H1 (cell line): ENCODE measurements around the gene KRT5. TPM values are rescaled to one million over a fixed set of nuclear protein-coding genes. Genes with fewer than 3 reads are reported as not detected.

Experiments used
- CTCF ChIA-PET: fragments of 300-600 bp; sonication (Branson Sonifier 250); formaldehyde crosslinking; loops from one replicate; lab custom pipeline; 2021; ENCODE audit not compliant: partially characterized antibody; lab: Charles Lee
- POLR2A ChIA-PET: fragments of 300-600 bp; sonication (Branson Sonifier 250); formaldehyde crosslinking; loops from one replicate; lab custom pipeline; 2021; ENCODE audit warnings: inconsistent platforms; ENCODE audit not compliant: partially characterized antibody; lab: Charles Lee
- DNase-seq, 2 experiments: peaks; one replicate each; pipeline versions ENCODE4 v3.0.0 to v3.0.0-alpha.2; 2010 to 2022; ENCODE audit warnings: low spot score in 2 of 2, low read depth in 1 of 2, mixed read lengths in 1 of 2
- FAIRE-seq: peaks from 2 replicates; lab custom pipeline; 2011; peaks lifted over from hg19 to GRCh38; lab: Jason Lieb, UNC
- H2AFZ ChIP-seq: 2 replicates; pipeline ENCODE4 v1.8.1; 2012; ENCODE audit warnings: low read length, inconsistent platforms
- H2AK5ac ChIP-seq: 2 replicates; pipeline ENCODE4 v1.6.1; 2013; ENCODE audit warnings: low read depth, low read length
- H2BK120ac ChIP-seq: replicated peaks from 2 replicates; pipeline ENCODE3; 2013; ENCODE audit warnings: low read depth, low read length, inconsistent platforms
- H2BK12ac ChIP-seq: 2 replicates; pipeline ENCODE4 v1.6.1; 2013; ENCODE audit warnings: low read depth, low read length
- H2BK15ac ChIP-seq: 2 replicates; pipeline ENCODE4 v1.6.1; 2013; ENCODE audit warnings: low read length
- H2BK20ac ChIP-seq: 2 replicates; pipeline ENCODE4 v1.6.1; 2013; ENCODE audit warnings: low read length
- H2BK5ac ChIP-seq: 2 replicates; pipeline ENCODE4 v1.6.1; 2013; ENCODE audit warnings: low read depth, low read length
- H3K14ac ChIP-seq: 2 replicates; pipeline ENCODE4 v1.6.1; 2013; ENCODE audit warnings: inconsistent platforms; ENCODE audit not compliant: insufficient read length
- H3K18ac ChIP-seq: 2 replicates; pipeline ENCODE4 v1.6.1; 2013; ENCODE audit warnings: low read length; ENCODE audit errors: extremely low read depth
- H3K23ac ChIP-seq: 2 replicates; pipeline ENCODE4 v1.6.1; 2013; ENCODE audit warnings: inconsistent platforms; ENCODE audit not compliant: insufficient read length
- H3K23me2 ChIP-seq: 2 replicates; pipeline ENCODE4 v1.6.1; 2013; ENCODE audit warnings: low read depth, low read length
- H3K27ac ChIP-seq: 2 replicates; pipeline ENCODE4 v1.6.1; 2011; ENCODE audit warnings: low read depth, low read length, inconsistent platforms
- H3K27me3 ChIP-seq, 4 experiments: replicated peaks in 1 of 4; 1 replicate in 1 of 4; 2 replicates in 3 of 4; pipeline versions ENCODE4 v1.6.1 to v1.8.1; 2011 to 2013; ENCODE audit warnings: low read length in 3 of 4, mild to moderate bottlenecking in 3 of 4, inconsistent platforms in 2 of 4, mixed read lengths in 2 of 4, moderate library complexity in 1 of 4; ENCODE audit not compliant: control insufficient read depth in 3 of 4, insufficient read depth in 3 of 4; ENCODE audit errors: extremely low read depth in 1 of 4
- H3K36me3 ChIP-seq, 4 experiments: 2 replicates each; pipeline versions ENCODE4 v1.6.1 to v1.8.1; 2011 to 2013; ENCODE audit warnings: mild to moderate bottlenecking in 4 of 4, low read length in 3 of 4, moderate library complexity in 2 of 4, control low read depth in 1 of 4, inconsistent platforms in 1 of 4; ENCODE audit not compliant: insufficient read depth in 4 of 4, control insufficient read depth in 2 of 4
- H3K4ac ChIP-seq: replicated peaks from 2 replicates; pipeline ENCODE3; 2013; ENCODE audit warnings: low read length, low read depth, mixed read lengths, inconsistent platforms; ENCODE audit not compliant: insufficient read length
- H3K4me1 ChIP-seq, 4 experiments: replicated peaks in 1 of 4; 1 replicate in 1 of 4; 2 replicates in 3 of 4; pipeline versions ENCODE4 v1.6.1 to v1.8.1; 2011 to 2013; ENCODE audit warnings: low read length in 3 of 4, inconsistent platforms in 2 of 4, mixed read lengths in 1 of 4; ENCODE audit not compliant: insufficient read depth in 4 of 4, control insufficient read depth in 3 of 4
- H3K4me2 ChIP-seq, 2 experiments: 2 replicates each; pipeline versions ENCODE4 v1.6.1 to v1.8.1; 2011 to 2013; ENCODE audit warnings: low read depth in 2 of 2, low read length in 2 of 2, control low read depth in 1 of 2, inconsistent platforms in 1 of 2, mild to moderate bottlenecking in 1 of 2; ENCODE audit not compliant: insufficient read depth in 1 of 2
- H3K4me3 ChIP-seq, 4 experiments: fragments of 200-600, 300-600 bp in 1 of 4; sonication (generic), shearing (Covaris generic), sonication (Bioruptor Twin) in 1 of 4; 2 replicates each; pipeline versions ENCODE4 v1.5.1 to v1.8.1; 2011 to 2016; ENCODE audit warnings: low read length in 4 of 4, low read depth in 3 of 4, control low read depth in 2 of 4, inconsistent platforms in 2 of 4, mild to moderate bottlenecking in 2 of 4, mixed read lengths in 1 of 4, moderate library complexity in 1 of 4; ENCODE audit not compliant: insufficient read depth in 2 of 4; ENCODE audit errors: extremely low read depth in 1 of 4
- H3K56ac ChIP-seq: replicated peaks from 2 replicates; pipeline ENCODE3; 2013; ENCODE audit warnings: low read depth, mild to moderate bottlenecking, mixed read lengths, low read length, inconsistent platforms; ENCODE audit not compliant: insufficient read length
- H3K79me1 ChIP-seq: 2 replicates; pipeline ENCODE4 v1.6.1; 2013; ENCODE audit warnings: low read depth, low read length, control low read depth
- H3K79me2 ChIP-seq, 2 experiments: 2 replicates each; pipeline versions ENCODE4 v1.6.1 to v1.8.1; 2012 to 2013; ENCODE audit warnings: low read length in 2 of 2, mild to moderate bottlenecking in 2 of 2, inconsistent platforms in 1 of 2; ENCODE audit not compliant: insufficient read depth in 2 of 2, control insufficient read depth in 1 of 2
- H3K9ac ChIP-seq, 4 experiments: replicated peaks in 1 of 4; 1 replicate in 1 of 4; 2 replicates in 3 of 4; pipeline versions ENCODE4 v1.6.1 to v1.8.1; 2011 to 2013; ENCODE audit warnings: low read depth in 3 of 4, low read length in 3 of 4, control low read depth in 2 of 4, mild to moderate bottlenecking in 2 of 4, moderate library complexity in 2 of 4, inconsistent platforms in 1 of 4; ENCODE audit errors: extremely low read depth in 1 of 4
- H3K9me3 ChIP-seq, 2 experiments: 2 replicates each; pipeline versions ENCODE4 v1.6.1 to v1.8.1; 2012 to 2013; ENCODE audit warnings: mild to moderate bottlenecking in 2 of 2, moderate library complexity in 2 of 2, control low read depth in 1 of 2, inconsistent platforms in 1 of 2, low read depth in 1 of 2, low read length in 1 of 2, mixed read lengths in 1 of 2; ENCODE audit not compliant: insufficient read depth in 2 of 2
- H4K20me1 ChIP-seq, 2 experiments: replicated peaks in 1 of 2; 2 replicates each; pipeline versions ENCODE3 to v1.8.1; 2011 to 2013; ENCODE audit warnings: inconsistent platforms in 2 of 2, low read length in 2 of 2, mild to moderate bottlenecking in 1 of 2; ENCODE audit not compliant: insufficient read depth in 2 of 2, control insufficient read depth in 1 of 2
- H4K5ac ChIP-seq: 2 replicates; pipeline ENCODE4 v1.6.1; 2013; ENCODE audit warnings: low read length, low read depth, mixed read lengths, inconsistent platforms; ENCODE audit not compliant: insufficient read length
- H4K8ac ChIP-seq: 2 replicates; pipeline ENCODE4 v1.8.0; 2013; ENCODE audit warnings: mild to moderate bottlenecking, moderate library complexity, low read length, inconsistent platforms; ENCODE audit not compliant: insufficient read depth; ENCODE audit errors: extremely low read depth
- H4K91ac ChIP-seq: replicated peaks from 2 replicates; pipeline ENCODE3; 2013; ENCODE audit warnings: low read length, mixed read lengths, inconsistent platforms; ENCODE audit not compliant: insufficient read length
- CBX5 ChIP-seq: fragments of 300-800, 300-1000 bp; sonication (generic); IDR thresholded peaks from 2 replicates; pipeline ENCODE4 v1.7.1; 2016; ENCODE audit warnings: antibody characterized with exemption, low read length, low read depth
- CHD2 ChIP-seq: IDR thresholded peaks from 2 replicates; pipeline ENCODE4 v1.6.1; 2012; ENCODE audit warnings: low read length, improper control_type of control experiment
- KDM1A ChIP-seq: fragments of 200-600, 300-600 bp; sonication (generic); IDR thresholded peaks from 2 replicates; pipeline ENCODE4 v1.7.1; 2016; ENCODE audit warnings: mild to moderate bottlenecking, low read length, borderline replicate concordance
- MAFK ChIP-seq: IDR thresholded peaks from 2 replicates; pipeline ENCODE4 v1.6.1; 2012; ENCODE audit warnings: low read depth, mild to moderate bottlenecking, improper control_type of control experiment, low read length
- POLR2AphosphoS5 ChIP-seq: IDR thresholded peaks from 2 replicates; pipeline ENCODE4 v1.6.1; 2011; ENCODE audit warnings: low read depth, low read length
- RBBP5 ChIP-seq: IDR thresholded peaks from 2 replicates; pipeline ENCODE4 v1.7.1; 2012; ENCODE audit warnings: low read depth, mild to moderate bottlenecking, inconsistent platforms, low read length, moderate library complexity, borderline replicate concordance
- RFX5 ChIP-seq: IDR thresholded peaks from 2 replicates; pipeline ENCODE4 v1.6.1; 2011; ENCODE audit warnings: low read depth, low read length, improper control_type of control experiment, borderline replicate concordance
- SIRT6 ChIP-seq: IDR thresholded peaks from one replicate; pipeline ENCODE4 v1.7.1; 2012; ENCODE audit warnings: low read length, inconsistent platforms
- TAF7 ChIP-seq: optimal IDR thresholded peaks from 2 replicates; pipeline ENCODE3; 2011; ENCODE audit warnings: low read depth, mild to moderate bottlenecking, inconsistent platforms, low read length, moderate library complexity, borderline replicate concordance
- YY1 ChIP-seq: IDR thresholded peaks from 2 replicates; pipeline ENCODE4 v1.6.1; 2011; ENCODE audit warnings: low read depth, mild to moderate bottlenecking, low read length
- ZNF274 ChIP-seq: IDR thresholded peaks from 2 replicates; pipeline ENCODE4 v1.7.0; 2012; ENCODE audit warnings: low read length, borderline replicate concordance; ENCODE audit errors: extremely low read depth
- WGBS, 2 experiments: shearing (Covaris generic) in 1 of 2; methylation state at CpG; one replicate each; pipeline versions ENCODE4 v1.1.6 to v1.1.7; 2013 to 2015; ENCODE audit warnings: low lambda C conversion rate in 2 of 2, mixed read lengths in 2 of 2, inconsistent platforms in 1 of 2, low coverage in 1 of 2, missing lambda C conversion rate in 1 of 2; ENCODE audit not compliant: insufficient replicate concordance in 2 of 2, insufficient coverage in 1 of 2, insufficient read length in 1 of 2; ENCODE audit errors: extremely low coverage in 1 of 2, missing lambda C conversion rate in 1 of 2; 5-methylcytosine and 5-hydroxymethylcytosine counted together
- polyA plus RNA-seq, 7 experiments: library from polyadenylated mRNA; depleted of rRNA in 3 of 7; stranded (reverse) in 5 of 7; unstranded in 2 of 7; fragments of >200 nt in 5 of 7; fragments of 200-250 nt in 2 of 7; gene quantifications; 1 replicate in 5 of 7; 2 replicates in 1 of 7; 4 replicates in 1 of 7; pipeline versions ENCODE4 v1.2.1 to v1.2.3, GENCODE V29; 2011 to 2013; ENCODE audit warnings: missing spikeins in 2 of 7, mixed read lengths in 2 of 7
- total RNA-seq: library from RNA; stranded (reverse); fragmentation: NEBNext Ultra II Directional; extraction: Animal tissue kit (Norgen Biotek cat#: 25700); gene quantifications from 2 replicates; pipeline ENCODE4 v1.2.1, GENCODE V29; 2021
- TF ChIP-seq, protein P1 (sequence below), 3 experiments: IDR thresholded peaks; 1 replicate in 2 of 3; 2 replicates in 1 of 3; pipeline versions ENCODE4 v1.5.1 to v1.6.1; 2011; ENCODE audit warnings: low read length in 3 of 3, mild to moderate bottlenecking in 3 of 3, inconsistent platforms in 2 of 3, low read depth in 1 of 3, moderate library complexity in 1 of 3; ENCODE audit not compliant: insufficient read depth in 1 of 3; ENCODE audit errors: control extremely low read depth in 1 of 3

The KRT5 gene
- total and polyA plus RNA-seq, 2 of the 8 experiments (the other 6 are each of a cell fraction or from before 2014, with no cell fraction given) = 0.18 TPM; not detected in 1

DNA sequence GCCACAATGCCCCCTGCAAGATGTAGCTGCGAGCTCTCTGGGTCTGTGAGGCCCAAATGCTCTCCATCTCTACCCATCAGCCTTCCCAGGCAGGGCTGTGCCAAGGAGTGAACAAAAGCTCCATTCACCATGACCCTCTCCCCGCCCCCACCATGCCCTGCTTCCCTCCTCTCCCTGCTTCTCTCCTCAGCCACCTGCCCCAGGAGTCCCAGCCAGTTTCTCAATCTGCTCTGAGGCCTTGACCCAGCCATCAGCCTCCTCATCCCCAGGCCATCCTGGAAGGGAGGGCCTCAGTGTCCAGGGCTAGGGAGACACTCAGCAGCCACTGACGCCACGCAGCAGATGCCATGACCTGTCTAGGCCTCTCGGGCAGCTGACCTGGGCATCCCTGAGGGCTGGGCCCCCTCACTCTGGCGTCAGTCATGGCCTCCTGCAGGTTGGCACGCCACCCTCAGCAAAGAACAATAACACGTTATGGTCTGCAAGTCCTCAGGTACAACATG, 8.5 kb upstream of the KRT5 start:
- H2AK5ac ChIP-seq = no peak overlapping the region
- H3K27ac ChIP-seq = no peak overlapping the region
- CTCF ChIA-PET = interaction anchor here (0.9 to 1.6 kb wide), 6 partner anchors 9 to 133 kb away, joined by 3 to 4 read pairs (median 4); partner anchors contain the start of gene KRT74
- H2BK20ac ChIP-seq = no peak overlapping the region
- H4K5ac ChIP-seq = no peak overlapping the region
- no peak overlapping the region for H2BK5ac ChIP-seq
- H4K91ac ChIP-seq = no peak overlapping the region
- 93% methylated on average over 7 of the region's 8 CpGs; no CpG with 5 or more reads in 1 of the 2 experiments for WGBS, 2 experiments
- H3K79me1 ChIP-seq = no peaks in the 10 kb centered on the region
- POLR2A ChIA-PET = no interaction called here
- H4K20me1 ChIP-seq = no peaks in the 10 kb centered on the region
- no peaks in the 10 kb centered on the region; a peak in 1 of 7 replicates for H3K27me3 ChIP-seq
- no peaks in the 10 kb centered on the region for H3K23me2 ChIP-seq
- no peak overlapping the region for H3K9ac ChIP-seq
- H2BK12ac ChIP-seq = no peak overlapping the region
- DNase-seq = no peak
- H2AFZ ChIP-seq = no peak overlapping the region
- H3K56ac ChIP-seq = no peak overlapping the region
- H3K14ac ChIP-seq = no peak overlapping the region
- H3K18ac ChIP-seq = no peak overlapping the region
- H3K4me1 ChIP-seq = 0 out of 7 replicates have a peak, but pooled peaks cover 0 to 1% (median 0%) of the 10 kb centered on the region in 4 experiments
- no peaks in the 10 kb centered on the region for H3K79me2 ChIP-seq
- H3K4me3 ChIP-seq = no peak overlapping the region
- H3K4ac ChIP-seq = no peak overlapping the region
- no peak overlapping the region for H2BK120ac ChIP-seq
- FAIRE-seq = no peak
- no peak overlapping the region for H3K4me2 ChIP-seq
- no peaks in the 10 kb centered on the region for H3K9me3 ChIP-seq
- H4K8ac ChIP-seq = peak overlapping the region; percentile 29; the same call in 1 of the 2 replicates
- H3K23ac ChIP-seq = no peak overlapping the region
- H3K36me3 ChIP-seq = no peaks in the 10 kb centered on the region
- no peak overlapping the region for H2BK15ac ChIP-seq
- TF ChIP-seq SIRT6 = no peak
- TF ChIP-seq KDM1A = no peak
- no peak for TF ChIP-seq MAFK
- TF ChIP-seq, protein P1, sequence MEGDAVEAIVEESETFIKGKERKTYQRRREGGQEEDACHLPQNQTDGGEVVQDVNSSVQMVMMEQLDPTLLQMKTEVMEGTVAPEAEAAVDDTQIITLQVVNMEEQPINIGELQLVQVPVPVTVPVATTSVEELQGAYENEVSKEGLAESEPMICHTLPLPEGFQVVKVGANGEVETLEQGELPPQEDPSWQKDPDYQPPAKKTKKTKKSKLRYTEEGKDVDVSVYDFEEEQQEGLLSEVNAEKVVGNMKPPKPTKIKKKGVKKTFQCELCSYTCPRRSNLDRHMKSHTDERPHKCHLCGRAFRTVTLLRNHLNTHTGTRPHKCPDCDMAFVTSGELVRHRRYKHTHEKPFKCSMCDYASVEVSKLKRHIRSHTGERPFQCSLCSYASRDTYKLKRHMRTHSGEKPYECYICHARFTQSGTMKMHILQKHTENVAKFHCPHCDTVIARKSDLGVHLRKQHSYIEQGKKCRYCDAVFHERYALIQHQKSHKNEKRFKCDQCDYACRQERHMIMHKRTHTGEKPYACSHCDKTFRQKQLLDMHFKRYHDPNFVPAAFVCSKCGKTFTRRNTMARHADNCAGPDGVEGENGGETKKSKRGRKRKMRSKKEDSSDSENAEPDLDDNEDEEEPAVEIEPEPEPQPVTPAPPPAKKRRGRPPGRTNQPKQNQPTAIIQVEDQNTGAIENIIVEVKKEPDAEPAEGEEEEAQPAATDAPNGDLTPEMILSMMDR (IDR thresholded peaks at IDR 0.05; ENCODE audit: control extremely low read depth in 1 of 3, insufficient read depth in 1 of 3, low read depth in 1 of 3, low read length in 3 of 3) = no peak
- TF ChIP-seq CBX5 = no peak
- no peak for TF ChIP-seq RBBP5
- TF ChIP-seq TAF7 = no peak
- TF ChIP-seq ZNF274 = no peak
- TF ChIP-seq YY1 = no peak
- TF ChIP-seq RFX5 = no peak
- no peak for TF ChIP-seq POLR2AphosphoS5
- TF ChIP-seq CHD2 = no peak
